ENCODE results near the gene FAAP20. TPM values are rescaled to one million over a fixed set of nuclear protein-coding genes. Genes with fewer than 3 reads are reported as not detected.

FAAP20 gene
- total and polyA plus RNA-seq, 9 of the 15 experiments (the other 6 are each of a cell fraction or from before 2014, with no cell fraction given): 0.58 to 143 (median 9.9) TPM

DNA sequence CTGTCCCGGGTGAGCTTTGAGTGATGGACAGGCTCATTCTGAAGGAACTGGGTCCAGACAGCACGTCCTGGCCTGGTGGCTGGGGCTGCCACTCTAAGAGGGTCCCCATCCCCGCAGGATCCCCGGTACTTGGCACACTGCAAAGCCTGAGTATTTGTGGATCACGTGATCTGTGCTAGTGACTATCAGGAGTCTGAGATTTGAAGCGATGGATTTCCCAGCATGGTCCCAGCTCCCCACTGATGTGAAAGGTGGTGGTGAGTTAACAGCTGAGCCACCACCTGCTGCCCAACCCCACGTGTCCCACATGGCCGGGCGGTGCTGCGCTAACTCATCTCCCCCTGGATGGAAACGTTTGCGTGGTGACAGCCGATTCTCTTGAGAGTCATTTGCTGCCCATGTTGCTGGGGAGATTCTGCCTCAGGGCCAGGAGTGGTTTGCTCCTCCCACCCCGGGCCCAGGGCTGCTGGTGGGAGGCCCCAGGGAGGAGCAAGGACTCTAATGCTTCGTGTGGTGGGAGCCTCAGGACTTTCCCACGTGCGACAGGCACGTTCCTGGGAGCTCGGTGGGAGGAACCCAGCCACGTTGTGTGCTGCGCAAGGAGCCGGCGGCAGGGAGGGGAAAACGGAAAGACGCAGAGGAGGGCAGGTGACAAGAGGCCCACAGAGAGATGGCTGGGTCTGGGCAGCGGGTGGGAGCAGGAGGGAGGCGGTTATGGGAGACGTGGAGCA lies 15.1 kb downstream of the FAAP20 start (continued):
- TF ChIP-seq, protein P1, sequence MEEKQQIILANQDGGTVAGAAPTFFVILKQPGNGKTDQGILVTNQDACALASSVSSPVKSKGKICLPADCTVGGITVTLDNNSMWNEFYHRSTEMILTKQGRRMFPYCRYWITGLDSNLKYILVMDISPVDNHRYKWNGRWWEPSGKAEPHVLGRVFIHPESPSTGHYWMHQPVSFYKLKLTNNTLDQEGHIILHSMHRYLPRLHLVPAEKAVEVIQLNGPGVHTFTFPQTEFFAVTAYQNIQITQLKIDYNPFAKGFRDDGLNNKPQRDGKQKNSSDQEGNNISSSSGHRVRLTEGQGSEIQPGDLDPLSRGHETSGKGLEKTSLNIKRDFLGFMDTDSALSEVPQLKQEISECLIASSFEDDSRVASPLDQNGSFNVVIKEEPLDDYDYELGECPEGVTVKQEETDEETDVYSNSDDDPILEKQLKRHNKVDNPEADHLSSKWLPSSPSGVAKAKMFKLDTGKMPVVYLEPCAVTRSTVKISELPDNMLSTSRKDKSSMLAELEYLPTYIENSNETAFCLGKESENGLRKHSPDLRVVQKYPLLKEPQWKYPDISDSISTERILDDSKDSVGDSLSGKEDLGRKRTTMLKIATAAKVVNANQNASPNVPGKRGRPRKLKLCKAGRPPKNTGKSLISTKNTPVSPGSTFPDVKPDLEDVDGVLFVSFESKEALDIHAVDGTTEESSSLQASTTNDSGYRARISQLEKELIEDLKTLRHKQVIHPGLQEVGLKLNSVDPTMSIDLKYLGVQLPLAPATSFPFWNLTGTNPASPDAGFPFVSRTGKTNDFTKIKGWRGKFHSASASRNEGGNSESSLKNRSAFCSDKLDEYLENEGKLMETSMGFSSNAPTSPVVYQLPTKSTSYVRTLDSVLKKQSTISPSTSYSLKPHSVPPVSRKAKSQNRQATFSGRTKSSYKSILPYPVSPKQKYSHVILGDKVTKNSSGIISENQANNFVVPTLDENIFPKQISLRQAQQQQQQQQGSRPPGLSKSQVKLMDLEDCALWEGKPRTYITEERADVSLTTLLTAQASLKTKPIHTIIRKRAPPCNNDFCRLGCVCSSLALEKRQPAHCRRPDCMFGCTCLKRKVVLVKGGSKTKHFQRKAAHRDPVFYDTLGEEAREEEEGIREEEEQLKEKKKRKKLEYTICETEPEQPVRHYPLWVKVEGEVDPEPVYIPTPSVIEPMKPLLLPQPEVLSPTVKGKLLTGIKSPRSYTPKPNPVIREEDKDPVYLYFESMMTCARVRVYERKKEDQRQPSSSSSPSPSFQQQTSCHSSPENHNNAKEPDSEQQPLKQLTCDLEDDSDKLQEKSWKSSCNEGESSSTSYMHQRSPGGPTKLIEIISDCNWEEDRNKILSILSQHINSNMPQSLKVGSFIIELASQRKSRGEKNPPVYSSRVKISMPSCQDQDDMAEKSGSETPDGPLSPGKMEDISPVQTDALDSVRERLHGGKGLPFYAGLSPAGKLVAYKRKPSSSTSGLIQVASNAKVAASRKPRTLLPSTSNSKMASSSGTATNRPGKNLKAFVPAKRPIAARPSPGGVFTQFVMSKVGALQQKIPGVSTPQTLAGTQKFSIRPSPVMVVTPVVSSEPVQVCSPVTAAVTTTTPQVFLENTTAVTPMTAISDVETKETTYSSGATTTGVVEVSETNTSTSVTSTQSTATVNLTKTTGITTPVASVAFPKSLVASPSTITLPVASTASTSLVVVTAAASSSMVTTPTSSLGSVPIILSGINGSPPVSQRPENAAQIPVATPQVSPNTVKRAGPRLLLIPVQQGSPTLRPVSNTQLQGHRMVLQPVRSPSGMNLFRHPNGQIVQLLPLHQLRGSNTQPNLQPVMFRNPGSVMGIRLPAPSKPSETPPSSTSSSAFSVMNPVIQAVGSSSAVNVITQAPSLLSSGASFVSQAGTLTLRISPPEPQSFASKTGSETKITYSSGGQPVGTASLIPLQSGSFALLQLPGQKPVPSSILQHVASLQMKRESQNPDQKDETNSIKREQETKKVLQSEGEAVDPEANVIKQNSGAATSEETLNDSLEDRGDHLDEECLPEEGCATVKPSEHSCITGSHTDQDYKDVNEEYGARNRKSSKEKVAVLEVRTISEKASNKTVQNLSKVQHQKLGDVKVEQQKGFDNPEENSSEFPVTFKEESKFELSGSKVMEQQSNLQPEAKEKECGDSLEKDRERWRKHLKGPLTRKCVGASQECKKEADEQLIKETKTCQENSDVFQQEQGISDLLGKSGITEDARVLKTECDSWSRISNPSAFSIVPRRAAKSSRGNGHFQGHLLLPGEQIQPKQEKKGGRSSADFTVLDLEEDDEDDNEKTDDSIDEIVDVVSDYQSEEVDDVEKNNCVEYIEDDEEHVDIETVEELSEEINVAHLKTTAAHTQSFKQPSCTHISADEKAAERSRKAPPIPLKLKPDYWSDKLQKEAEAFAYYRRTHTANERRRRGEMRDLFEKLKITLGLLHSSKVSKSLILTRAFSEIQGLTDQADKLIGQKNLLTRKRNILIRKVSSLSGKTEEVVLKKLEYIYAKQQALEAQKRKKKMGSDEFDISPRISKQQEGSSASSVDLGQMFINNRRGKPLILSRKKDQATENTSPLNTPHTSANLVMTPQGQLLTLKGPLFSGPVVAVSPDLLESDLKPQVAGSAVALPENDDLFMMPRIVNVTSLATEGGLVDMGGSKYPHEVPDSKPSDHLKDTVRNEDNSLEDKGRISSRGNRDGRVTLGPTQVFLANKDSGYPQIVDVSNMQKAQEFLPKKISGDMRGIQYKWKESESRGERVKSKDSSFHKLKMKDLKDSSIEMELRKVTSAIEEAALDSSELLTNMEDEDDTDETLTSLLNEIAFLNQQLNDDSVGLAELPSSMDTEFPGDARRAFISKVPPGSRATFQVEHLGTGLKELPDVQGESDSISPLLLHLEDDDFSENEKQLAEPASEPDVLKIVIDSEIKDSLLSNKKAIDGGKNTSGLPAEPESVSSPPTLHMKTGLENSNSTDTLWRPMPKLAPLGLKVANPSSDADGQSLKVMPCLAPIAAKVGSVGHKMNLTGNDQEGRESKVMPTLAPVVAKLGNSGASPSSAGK (IDR thresholded peaks at IDR 0.05): peak; percentile 87
- peak; percentile 76 for TF ChIP-seq SMARCA5 (IDR thresholded peaks at IDR 0.05)
- TF ChIP-seq TRIM28 (IDR thresholded peaks at IDR 0.05): peak; percentile 34; the same call in 1 of the 2 replicates
- peak; percentile 72; the same call in 1 of the 2 replicates for TF ChIP-seq TOE1 (IDR thresholded peaks at IDR 0.05; ENCODE audit: borderline replicate concordance)
- no peak for TF ChIP-seq TOE1 (CRISPR knock-in tag; IDR thresholded peaks at IDR 0.05; ENCODE audit: borderline replicate concordance, low read depth)
- TF ChIP-seq U2AF1 (optimal IDR thresholded peaks at IDR 0.05; ENCODE audit: low read depth, low read length): no peak
- TF ChIP-seq, protein P2, sequence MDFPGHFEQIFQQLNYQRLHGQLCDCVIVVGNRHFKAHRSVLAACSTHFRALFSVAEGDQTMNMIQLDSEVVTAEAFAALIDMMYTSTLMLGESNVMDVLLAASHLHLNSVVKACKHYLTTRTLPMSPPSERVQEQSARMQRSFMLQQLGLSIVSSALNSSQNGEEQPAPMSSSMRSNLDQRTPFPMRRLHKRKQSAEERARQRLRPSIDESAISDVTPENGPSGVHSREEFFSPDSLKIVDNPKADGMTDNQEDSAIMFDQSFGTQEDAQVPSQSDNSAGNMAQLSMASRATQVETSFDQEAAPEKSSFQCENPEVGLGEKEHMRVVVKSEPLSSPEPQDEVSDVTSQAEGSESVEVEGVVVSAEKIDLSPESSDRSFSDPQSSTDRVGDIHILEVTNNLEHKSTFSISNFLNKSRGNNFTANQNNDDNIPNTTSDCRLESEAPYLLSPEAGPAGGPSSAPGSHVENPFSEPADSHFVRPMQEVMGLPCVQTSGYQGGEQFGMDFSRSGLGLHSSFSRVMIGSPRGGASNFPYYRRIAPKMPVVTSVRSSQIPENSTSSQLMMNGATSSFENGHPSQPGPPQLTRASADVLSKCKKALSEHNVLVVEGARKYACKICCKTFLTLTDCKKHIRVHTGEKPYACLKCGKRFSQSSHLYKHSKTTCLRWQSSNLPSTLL (IDR thresholded peaks at IDR 0.05): 0 out of 2 replicates have a peak, but pooled peaks have one; percentile 12
- TF ChIP-seq, protein P3, sequence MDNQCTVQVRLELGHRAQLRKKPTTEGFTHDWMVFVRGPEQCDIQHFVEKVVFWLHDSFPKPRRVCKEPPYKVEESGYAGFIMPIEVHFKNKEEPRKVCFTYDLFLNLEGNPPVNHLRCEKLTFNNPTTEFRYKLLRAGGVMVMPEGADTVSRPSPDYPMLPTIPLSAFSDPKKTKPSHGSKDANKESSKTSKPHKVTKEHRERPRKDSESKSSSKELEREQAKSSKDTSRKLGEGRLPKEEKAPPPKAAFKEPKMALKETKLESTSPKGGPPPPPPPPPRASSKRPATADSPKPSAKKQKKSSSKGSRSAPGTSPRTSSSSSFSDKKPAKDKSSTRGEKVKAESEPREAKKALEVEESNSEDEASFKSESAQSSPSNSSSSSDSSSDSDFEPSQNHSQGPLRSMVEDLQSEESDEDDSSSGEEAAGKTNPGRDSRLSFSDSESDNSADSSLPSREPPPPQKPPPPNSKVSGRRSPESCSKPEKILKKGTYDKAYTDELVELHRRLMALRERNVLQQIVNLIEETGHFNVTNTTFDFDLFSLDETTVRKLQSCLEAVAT (IDR thresholded peaks at IDR 0.05): peak in 1 of 2 experiments; percentile 90; a peak in 2 of 4 replicates
